NCI-H526 treated with DMSO at 0.1 percent for 48 hours (cell line): Measurements from ENCODE around the gene KLHL25.

Experiments
- DNase-seq: peaks from one replicate; lab custom pipeline; 2025; lab: John Stamatoyannopoulos, UW

KLHL25 gene

DNA sequence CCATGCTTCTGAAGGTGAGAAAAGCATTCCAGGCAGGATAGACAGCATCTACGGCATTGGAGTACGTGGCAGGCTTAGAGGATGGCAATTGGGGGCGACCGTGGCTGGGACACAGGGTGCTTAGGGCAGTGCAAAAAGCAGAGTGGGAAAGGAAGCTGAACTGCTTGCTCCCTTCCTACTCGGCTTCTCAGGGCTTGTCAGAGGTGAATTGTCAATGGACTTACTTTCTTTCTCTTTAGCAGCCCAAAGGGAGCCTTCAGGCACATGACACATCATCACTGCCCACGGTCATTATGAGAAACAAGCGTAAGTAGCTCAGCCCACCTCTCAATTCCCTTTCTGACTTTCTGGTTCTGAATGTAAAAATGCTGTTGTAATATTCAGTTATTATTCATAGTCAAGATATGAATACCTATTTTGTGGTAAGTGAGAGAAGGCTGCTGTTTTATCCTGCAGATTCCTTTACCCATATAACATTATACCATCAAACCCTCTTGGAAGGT lies 84.3 kb downstream of the KLHL25 start:
- no peak for DNase-seq
